ENCODE measurements around the gene HOXC9.

GRCh38 chr12:54042970-54043853, 43.3 kb downstream of the HOXC9 start:
- TF ChIP-seq MAX (IDR thresholded peaks at IDR 0.05) (no peak), JUND (IDR thresholded peaks at IDR 0.05) (no peak), HNF4A (conservative IDR thresholded peaks at IDR 0.05) (no peak), CTCF (IDR thresholded peaks at IDR 0.05; ENCODE audit: low read depth, low read length, missing input control) (no peak), FOXA1 (IDR thresholded peaks at IDR 0.05) (no peak), ATF3 (IDR thresholded peaks at IDR 0.05) (no peak), YY1 (IDR thresholded peaks at IDR 0.05) (no peak), HNF4G (IDR thresholded peaks at IDR 0.05) (no peak), GABPA (IDR thresholded peaks at IDR 0.05 in 1 of 2, conservative IDR thresholded peaks at IDR 0.05 in 1 of 2) (no peak), REST (IDR thresholded peaks at IDR 0.05) (no peak), ZBTB33 (IDR thresholded peaks at IDR 0.05) (no peak)

Data from liver (tissue), 3 donors.